AG20443 (cell line): ENCODE results near the gene FNDC1.
"Not testable (repeated sequence)": the region's sequence is repeated elsewhere in the genome, so short reads cannot be mapped to it uniquely, and the experiment has no call there.

Source experiments
- DNase-seq: peaks from one replicate; pipeline ENCODE4 v3.0.0; 2012; ENCODE audit warnings: low spot score, mixed read lengths

The FNDC1 gene

GRCh38 chr6:159259441-159260125 lies 90.4 kb downstream of the FNDC1 start:
- DNase-seq, result peak; percentile 37

- DNase-seq, result no peak
These were observed 91.0 kb downstream of the FNDC1 start for GRCh38 chr6:159260208-159260607.

- DNase-seq, result no peak
These were observed 92.8 kb downstream of the FNDC1 start for GRCh38 chr6:159261995-159262394.

GRCh38 chr6:159262586-159262985 lies 93.4 kb downstream of the FNDC1 start:
- DNase-seq, result no peak

- DNase-seq, result peak; percentile 47
These were observed 98.0 kb downstream of the FNDC1 start for GRCh38 chr6:159267165-159267564.

GRCh38 chr6:159268511-159268910 lies 99.3 kb downstream of the FNDC1 start:
- DNase-seq, result no peak

- DNase-seq, result no peak
These were observed 102.1 kb downstream of the FNDC1 start for GRCh38 chr6:159271257-159271656.

GRCh38 chr6:159278626-159279025 lies 109.4 kb downstream of the FNDC1 start:
- no peak for DNase-seq

- no peak for DNase-seq
These were observed 110.6 kb downstream of the FNDC1 start for GRCh38 chr6:159279790-159280277.

GRCh38 chr6:159282421-159282820 lies 113.2 kb downstream of the FNDC1 start:
- peak; percentile 56 for DNase-seq

- not testable (repeated sequence) for DNase-seq
These were observed 115.5 kb downstream of the FNDC1 start for GRCh38 chr6:159284661-159285060.

GRCh38 chr6:159298840-159299239 lies 129.6 kb downstream of the FNDC1 start:
- DNase-seq, result no peak

GRCh38 chr6:159299566-159299965 lies 130.4 kb downstream of the FNDC1 start:
- DNase-seq, result no peak

- no peak for DNase-seq
These were observed 132.1 kb downstream of the FNDC1 start for GRCh38 chr6:159301277-159301676.

- DNase-seq, result peak; percentile 58
These were observed 132.8 kb downstream of the FNDC1 start for GRCh38 chr6:159301810-159302593.

GRCh38 chr6:159302594-159302992 lies 133.4 kb downstream of the FNDC1 start:
- DNase-seq, result no peak

- DNase-seq, result no peak
These were observed 134.0 kb downstream of the FNDC1 start for GRCh38 chr6:159303159-159303558.

GRCh38 chr6:159303784-159304183 lies 134.6 kb downstream of the FNDC1 start:
- DNase-seq, result no peak

GRCh38 chr6:159304641-159305040 lies 135.4 kb downstream of the FNDC1 start:
- DNase-seq, result no peak

- DNase-seq, result no peak
These were observed 136.0 kb downstream of the FNDC1 start for GRCh38 chr6:159305159-159305558.

GRCh38 chr6:159305804-159306537 lies 136.8 kb downstream of the FNDC1 start:
- no peak for DNase-seq

- DNase-seq, result peak; percentile 64
These were observed 138.1 kb downstream of the FNDC1 start for GRCh38 chr6:159307246-159307790.
